ENCODE measurements around the gene KRT2.
"Not testable (repeated sequence)": the region's sequence is repeated elsewhere in the genome, so short reads cannot be mapped to it uniquely, and the experiment has no call there.

KRT2 gene

GRCh38 chr12:52670506-52670905 is 18.5 kb upstream of the KRT2 start:
- Histone ChIP-seq H3K36me3 (ENCODE audit: control insufficient read depth, insufficient read depth, low read length) (no peaks in the 10 kb centered on the region), H3K4me3 (replicated peaks; ENCODE audit: low read depth, low read length) (no peak overlapping the region), H3K27me3 (replicated peaks; ENCODE audit: control insufficient read depth, insufficient read depth, low read length) (no peaks in the 10 kb centered on the region; the same call in 1 of the 2 replicates)
- TF ChIP-seq CTCF (IDR thresholded peaks at IDR 0.05; ENCODE audit: insufficient read depth, low read length, poor library complexity, severe bottlenecking): no peak
- no peak for DNase-seq (ENCODE audit: extremely low read depth, insufficient read length)

GRCh38 chr12:52669941-52670340 is 17.9 kb upstream of the KRT2 start:
- not testable (repeated sequence) for H3K27me3 ChIP-seq (replicated peaks; ENCODE audit: control insufficient read depth, insufficient read depth, low read length); DNase-seq (ENCODE audit: extremely low read depth, insufficient read length); H3K36me3 ChIP-seq (ENCODE audit: control insufficient read depth, insufficient read depth, low read length); H3K4me3 ChIP-seq (replicated peaks; ENCODE audit: low read depth, low read length)

- DNase-seq (ENCODE audit: extremely low read depth, insufficient read length): no peak
- H3K4me3 ChIP-seq (replicated peaks; ENCODE audit: low read depth, low read length): no peak overlapping the region
- TF ChIP-seq CTCF (IDR thresholded peaks at IDR 0.05; ENCODE audit: insufficient read depth, low read length, poor library complexity, severe bottlenecking): no peak
- H3K27me3 ChIP-seq (replicated peaks; ENCODE audit: control insufficient read depth, insufficient read depth, low read length): no peaks in the 10 kb centered on the region; the same call in 1 of the 2 replicates
- H3K36me3 ChIP-seq (ENCODE audit: control insufficient read depth, insufficient read depth, low read length): no peaks in the 10 kb centered on the region
Observed at GRCh38 chr12:52669426-52669825, 17.4 kb upstream of the KRT2 start.

- TF ChIP-seq CTCF (IDR thresholded peaks at IDR 0.05; ENCODE audit: insufficient read depth, low read length, poor library complexity, severe bottlenecking): no peak
- no peak for DNase-seq (ENCODE audit: extremely low read depth, insufficient read length)
- no peaks in the 10 kb centered on the region; the same call in 1 of the 2 replicates for H3K27me3 ChIP-seq (replicated peaks; ENCODE audit: control insufficient read depth, insufficient read depth, low read length)
- no peaks in the 10 kb centered on the region for H3K36me3 ChIP-seq (ENCODE audit: control insufficient read depth, insufficient read depth, low read length)
- H3K4me3 ChIP-seq (replicated peaks; ENCODE audit: low read depth, low read length): no peak overlapping the region
Observed at GRCh38 chr12:52667931-52668330, 15.9 kb upstream of the KRT2 start.

GRCh38 chr12:52667509-52667908 is 15.5 kb upstream of the KRT2 start:
- no peak for DNase-seq (ENCODE audit: extremely low read depth, insufficient read length)
- Histone ChIP-seq H3K27me3 (replicated peaks; ENCODE audit: control insufficient read depth, insufficient read depth, low read length) (no peaks in the 10 kb centered on the region; the same call in 1 of the 2 replicates), H3K4me3 (replicated peaks; ENCODE audit: low read depth, low read length) (no peak overlapping the region), H3K36me3 (ENCODE audit: control insufficient read depth, insufficient read depth, low read length) (no peaks in the 10 kb centered on the region)
- TF ChIP-seq CTCF (IDR thresholded peaks at IDR 0.05; ENCODE audit: insufficient read depth, low read length, poor library complexity, severe bottlenecking): peak; percentile 35

GRCh38 chr12:52666471-52666870 is 14.5 kb upstream of the KRT2 start:
- Histone ChIP-seq H3K4me3 (replicated peaks; ENCODE audit: low read depth, low read length) (no peak overlapping the region), H3K27me3 (replicated peaks; ENCODE audit: control insufficient read depth, insufficient read depth, low read length) (no peaks in the 10 kb centered on the region; the same call in 1 of the 2 replicates), H3K36me3 (ENCODE audit: control insufficient read depth, insufficient read depth, low read length) (no peaks in the 10 kb centered on the region)
- DNase-seq (ENCODE audit: extremely low read depth, insufficient read length): no peak
- no peak for TF ChIP-seq CTCF (IDR thresholded peaks at IDR 0.05; ENCODE audit: insufficient read depth, low read length, poor library complexity, severe bottlenecking)
